GM18526 (cell line): ENCODE results near the gene CACNA2D3.

ENCODE experiments used
- POLR2A ChIP-seq: IDR thresholded peaks from 3 replicates; pipeline ENCODE4 v1.6.1; 2011; ENCODE audit not compliant: insufficient read length; ENCODE audit errors: extremely low read depth

CACNA2D3 gene

GRCh38 chr3:54853573-54854404 is 731.4 kb downstream of the CACNA2D3 start:
- TF ChIP-seq POLR2A, result no peak

- no peak for TF ChIP-seq POLR2A
These were observed 733.9 kb downstream of the CACNA2D3 start for GRCh38 chr3:54856271-54856670.

GRCh38 chr3:54857343-54857742 is 735.0 kb downstream of the CACNA2D3 start:
- TF ChIP-seq POLR2A, result no peak

DNA sequence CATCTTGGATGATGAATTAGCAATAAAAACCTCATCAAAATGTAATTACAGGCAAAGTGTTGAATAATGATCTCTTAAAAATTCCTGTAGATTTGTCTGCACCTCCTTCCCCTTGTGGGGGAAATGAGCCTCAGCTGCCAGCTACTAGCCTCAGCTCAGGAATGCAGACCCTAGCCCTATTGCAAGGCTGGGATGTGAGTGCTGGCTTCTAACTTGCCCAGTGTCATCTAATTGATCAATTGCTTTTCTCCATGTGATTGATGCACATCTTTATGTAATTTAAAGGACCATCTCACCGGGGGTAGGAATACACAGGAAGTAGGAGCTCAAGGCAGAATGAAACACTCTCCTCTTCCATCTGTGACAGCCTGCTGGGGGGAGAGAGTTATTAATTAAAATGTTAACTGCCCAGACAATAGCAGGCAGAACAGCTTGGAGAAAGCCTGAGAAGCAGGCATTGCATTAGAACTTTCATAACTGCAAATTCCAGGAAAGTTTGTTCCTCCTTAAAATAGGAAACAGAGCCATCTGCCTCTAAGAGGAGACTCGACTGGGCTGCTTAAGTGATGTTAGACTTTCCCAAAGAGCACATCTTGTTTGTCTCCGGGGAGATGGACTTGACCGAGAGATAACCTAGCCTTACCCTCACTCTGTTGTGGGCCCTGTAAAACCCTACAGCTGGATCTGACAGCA is 735.9 kb downstream of the CACNA2D3 start:
- TF ChIP-seq POLR2A, result no peak

DNA sequence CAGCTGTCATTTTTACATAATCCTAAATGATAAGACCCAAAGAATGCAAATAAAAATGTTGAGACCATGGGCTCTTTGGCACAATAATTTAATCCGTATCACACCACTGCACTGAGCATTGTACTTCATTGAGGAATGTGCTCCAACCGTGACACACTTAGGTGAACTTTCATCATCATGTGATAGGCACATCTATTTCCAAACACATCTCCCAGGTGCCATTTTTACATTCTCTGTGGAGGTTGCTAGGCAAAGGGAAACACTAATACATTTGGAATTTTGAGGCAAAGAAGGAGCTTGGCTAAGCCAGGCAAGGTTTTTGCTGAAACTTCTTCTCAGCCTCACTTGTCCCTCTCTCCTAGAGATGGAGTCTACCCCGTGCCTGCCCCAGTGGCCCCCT is 736.8 kb downstream of the CACNA2D3 start:
- TF ChIP-seq POLR2A, result no peak

DNA sequence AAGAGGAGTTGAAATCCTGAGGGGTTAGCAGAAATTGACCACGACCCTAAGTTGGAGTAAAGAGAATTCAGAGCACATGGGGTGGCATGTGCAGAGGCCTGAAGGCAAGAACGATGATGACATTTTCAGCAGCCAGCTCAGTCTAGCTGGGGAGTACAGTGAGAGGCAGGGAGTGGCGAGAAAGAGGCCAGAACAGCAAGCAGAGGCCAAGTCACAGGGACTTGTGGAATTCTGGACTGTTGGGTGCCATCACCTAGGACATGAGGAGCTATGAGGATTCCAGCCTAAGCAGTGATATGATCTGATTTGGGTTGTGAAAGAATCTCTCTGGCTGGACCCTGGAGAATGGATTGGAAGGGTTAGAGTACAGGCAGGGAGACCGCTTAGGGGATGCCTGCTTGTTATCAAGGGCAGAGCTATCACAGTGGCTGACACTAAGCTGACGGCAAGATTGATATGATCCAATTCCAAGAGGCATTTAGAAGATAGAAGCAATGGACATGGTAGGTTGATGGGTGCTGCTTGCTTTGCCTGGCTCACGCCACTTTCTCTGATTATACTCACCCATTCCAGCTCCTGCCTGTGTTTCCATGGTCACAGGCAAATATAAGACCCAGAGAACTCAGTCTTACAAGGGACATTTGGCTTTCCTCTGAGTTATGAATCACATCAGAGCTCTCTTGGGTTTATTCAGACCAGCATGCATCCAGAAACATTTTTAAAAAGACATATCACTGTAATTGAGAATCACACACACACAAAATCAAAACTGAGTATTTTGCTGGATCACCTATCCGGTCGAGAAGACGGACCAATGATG is 739.1 kb downstream of the CACNA2D3 start:
- TF ChIP-seq POLR2A, result no peak

DNA sequence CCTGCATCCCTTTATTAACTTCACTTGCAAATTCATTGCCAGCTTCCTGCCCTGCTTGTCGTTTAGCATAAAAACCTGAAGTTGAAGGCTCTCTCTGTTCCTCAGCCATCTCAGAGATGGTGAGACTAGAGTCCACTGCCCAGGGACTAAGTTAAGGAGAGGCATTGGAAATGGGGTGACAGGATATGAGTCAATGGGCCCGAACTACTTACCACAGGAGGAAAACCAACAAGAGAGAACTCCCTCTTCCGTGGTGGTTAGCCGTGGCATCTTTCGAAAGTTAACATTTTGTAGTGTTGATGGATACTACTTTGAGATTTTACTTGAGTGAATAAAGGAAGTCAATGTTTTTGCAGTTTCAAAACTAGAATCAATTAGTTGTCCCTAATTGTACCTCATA is 740.2 kb downstream of the CACNA2D3 start:
- no peak for TF ChIP-seq POLR2A

DNA sequence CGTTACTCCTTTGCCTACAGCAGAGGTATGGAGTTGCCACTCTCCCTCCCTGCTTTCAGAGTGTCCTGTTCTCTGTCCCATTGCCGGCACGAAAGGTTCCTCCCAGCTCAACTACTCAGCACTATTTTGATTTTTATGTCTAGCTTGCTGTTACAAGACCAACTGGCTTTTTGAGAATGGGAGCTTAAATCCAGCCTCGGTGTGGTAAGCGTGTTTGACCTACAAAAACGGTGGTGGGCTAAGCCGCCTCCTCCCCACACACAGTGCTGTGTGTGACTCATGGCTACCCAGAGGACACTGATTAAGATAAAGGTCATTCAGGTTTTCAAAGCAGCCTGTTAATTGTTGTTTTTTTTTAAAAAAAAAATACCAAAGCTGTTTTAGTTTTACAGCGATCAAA is 741.0 kb downstream of the CACNA2D3 start:
- no peak for TF ChIP-seq POLR2A

DNA sequence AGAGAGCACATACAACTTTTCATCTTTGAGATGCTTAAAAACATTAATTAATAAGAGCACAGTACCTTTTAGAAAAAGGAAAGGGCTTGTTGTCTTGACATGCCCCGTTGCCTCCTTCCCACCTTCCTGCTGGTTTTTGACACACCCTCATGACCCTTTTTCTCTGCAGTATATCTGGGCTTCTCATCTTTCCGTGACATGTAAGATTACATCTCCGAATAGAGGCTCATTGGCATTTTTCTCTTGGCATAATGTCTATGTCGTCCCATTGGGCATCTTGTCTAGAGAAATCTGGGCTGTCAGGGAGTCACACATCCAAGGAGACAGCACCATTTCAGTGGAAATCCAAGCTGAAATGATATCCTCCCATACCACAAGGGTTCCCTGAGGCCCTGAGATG is 741.4 kb downstream of the CACNA2D3 start:
- no peak for TF ChIP-seq POLR2A

DNA sequence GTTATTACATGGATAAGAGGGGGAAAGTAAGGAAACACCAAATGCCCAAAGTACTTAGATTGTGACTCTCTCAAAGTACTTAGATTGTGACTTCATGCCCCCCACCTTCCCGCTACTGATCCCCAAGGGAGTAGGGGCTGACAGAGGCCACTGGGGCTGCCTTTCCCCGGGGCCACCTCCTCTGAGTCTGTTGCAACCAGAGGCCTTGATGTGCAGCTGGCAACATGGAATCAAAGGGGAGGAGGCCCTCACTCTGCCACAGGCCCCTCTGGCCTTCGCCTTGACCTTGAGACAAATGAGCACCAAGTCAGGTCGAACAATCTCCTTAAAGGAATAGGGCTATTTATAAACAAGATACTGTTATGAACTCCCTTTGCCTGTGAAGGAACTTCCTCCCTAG is 743.0 kb downstream of the CACNA2D3 start:
- TF ChIP-seq POLR2A, result no peak

GRCh38 chr3:54866251-54866650 is 743.9 kb downstream of the CACNA2D3 start:
- no peak for TF ChIP-seq POLR2A

- TF ChIP-seq POLR2A, result no peak
These were observed 748.1 kb downstream of the CACNA2D3 start for GRCh38 chr3:54870423-54870822.

DNA sequence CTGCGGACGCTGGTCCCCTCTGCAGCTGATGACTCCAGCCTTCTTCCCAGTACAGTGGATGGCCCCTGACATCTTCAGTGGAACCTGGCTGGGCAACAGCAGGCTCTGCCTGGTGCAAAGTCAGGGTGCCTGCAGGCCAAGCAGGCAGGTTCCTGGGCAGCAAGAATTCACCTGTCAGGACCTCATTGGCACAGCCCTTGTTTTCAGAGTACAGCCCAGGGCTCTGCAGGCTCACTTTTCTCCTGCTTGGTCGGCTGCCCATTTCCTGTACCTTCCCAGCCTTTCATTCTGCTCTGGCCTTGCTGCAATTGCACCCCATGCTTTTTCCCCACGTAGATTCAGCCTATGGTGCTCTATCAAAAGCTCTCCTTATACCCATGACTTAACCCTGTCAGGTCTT is 749.5 kb downstream of the CACNA2D3 start:
- no peak for TF ChIP-seq POLR2A

DNA sequence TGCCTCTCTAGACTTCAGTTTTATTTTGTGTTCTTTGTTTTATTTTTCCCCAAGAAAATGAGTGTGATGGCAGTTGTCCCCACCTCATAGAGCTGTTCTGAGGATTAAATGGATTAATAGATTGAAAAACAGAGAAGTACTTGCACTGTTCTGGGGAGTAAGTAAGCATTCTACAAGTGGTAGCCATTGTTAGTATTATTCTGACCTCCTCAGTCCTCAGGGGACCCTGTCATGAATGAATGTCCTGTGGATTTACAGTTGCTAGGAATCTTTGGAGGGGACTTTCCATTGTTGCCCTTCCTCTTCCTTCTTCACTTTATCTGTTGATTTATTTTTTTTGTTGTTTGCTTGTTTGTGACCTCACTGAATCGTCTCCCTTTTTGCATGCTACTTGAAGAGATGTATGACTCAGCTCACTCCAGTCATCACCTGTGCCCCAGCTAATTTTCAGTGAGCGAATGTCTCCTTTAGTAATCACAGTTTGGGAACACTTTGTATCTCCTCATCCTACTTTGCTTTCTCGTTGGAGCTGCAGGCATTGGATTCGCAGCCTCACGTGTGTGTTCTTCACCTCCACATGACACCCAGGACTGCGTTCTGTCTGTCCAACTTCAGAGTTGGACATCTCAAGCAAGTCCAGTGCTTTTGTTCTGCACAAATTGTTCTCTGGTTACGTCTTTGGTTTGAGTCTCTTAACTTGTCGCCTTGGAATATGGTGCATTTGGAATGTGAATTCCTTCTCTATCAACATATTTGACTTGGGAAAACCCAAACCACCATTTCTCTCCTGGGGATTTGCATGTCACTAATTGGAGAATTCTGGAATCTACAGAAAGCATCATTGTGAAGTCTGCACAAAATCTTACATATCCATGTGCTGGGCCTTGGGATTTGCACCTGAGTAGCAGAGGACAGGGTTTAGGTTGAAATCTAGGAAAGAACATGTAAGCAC is 751.0 kb downstream of the CACNA2D3 start:
- no peak for TF ChIP-seq POLR2A

GRCh38 chr3:54874816-54875556 is 752.6 kb downstream of the CACNA2D3 start:
- no peak for TF ChIP-seq POLR2A
